HUES6 (cell line): ENCODE measurements around the gene CETN2.
"Not testable (repeated sequence)": the region's sequence is repeated elsewhere in the genome, so short reads cannot be mapped to it uniquely, and the experiment has no call there.

Experiments used
- H3K27ac ChIP-seq: 2 replicates; pipeline ENCODE4 v1.7.0; 2013; ENCODE audit warnings: low read depth, mild to moderate bottlenecking, low read length, inconsistent platforms
- H3K27me3 ChIP-seq: 2 replicates; pipeline ENCODE4 v1.6.1; 2013; ENCODE audit warnings: low read length; ENCODE audit not compliant: control insufficient read depth, insufficient read depth
- H3K36me3 ChIP-seq: 2 replicates; pipeline ENCODE4 v1.6.1; 2013; ENCODE audit warnings: low read length; ENCODE audit not compliant: control insufficient read depth, insufficient read depth
- H3K4me1 ChIP-seq: 2 replicates; pipeline ENCODE4 v1.6.1; 2013; ENCODE audit warnings: low read length; ENCODE audit not compliant: control insufficient read depth, insufficient read depth
- H3K4me3 ChIP-seq: 2 replicates; pipeline ENCODE4 v1.5.1; 2013; ENCODE audit warnings: low read depth, low read length
- H3K9ac ChIP-seq: one replicate; pipeline ENCODE4 v1.6.1; 2013; ENCODE audit warnings: mild to moderate bottlenecking, low read length
- H3K9me3 ChIP-seq: 2 replicates; pipeline ENCODE4 v1.6.1; 2013; ENCODE audit warnings: low read depth, low read length; ENCODE audit not compliant: control insufficient read depth, insufficient read depth

CETN2 gene

DNA sequence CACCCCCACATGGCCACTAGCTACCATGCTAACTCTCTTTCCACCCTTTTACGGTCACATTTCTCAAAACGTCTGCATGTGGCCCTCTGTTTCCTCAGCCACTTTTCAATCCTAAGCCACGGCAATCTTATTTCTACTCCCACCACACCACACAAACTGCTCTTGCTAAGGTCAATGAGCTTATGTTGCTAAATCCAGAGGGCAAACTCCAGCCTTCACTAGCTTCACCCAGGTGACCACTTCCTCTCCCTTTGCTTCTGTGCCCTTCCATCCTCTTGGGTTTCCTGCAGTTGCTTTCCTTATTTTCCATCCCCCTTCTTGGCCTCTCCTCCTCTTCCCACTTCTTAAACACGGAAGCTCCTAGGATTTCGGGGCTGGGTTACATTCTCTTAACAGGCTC lies 16.5 kb downstream of the CETN2 start:
- Histone ChIP-seq H3K4me1 (peaks cover 4% of the 10 kb centered on the region; the same call in 1 of the 2 replicates), H3K9me3 (no peaks in the 10 kb centered on the region; the same call in 1 of the 2 replicates), H3K27ac (no peak overlapping the region), H3K36me3 (no peaks in the 10 kb centered on the region), H3K9ac (no peak overlapping the region), H3K4me3 (no peak overlapping the region), H3K27me3 (peaks cover 3% of the 10 kb centered on the region; the same call in 1 of the 2 replicates)

DNA sequence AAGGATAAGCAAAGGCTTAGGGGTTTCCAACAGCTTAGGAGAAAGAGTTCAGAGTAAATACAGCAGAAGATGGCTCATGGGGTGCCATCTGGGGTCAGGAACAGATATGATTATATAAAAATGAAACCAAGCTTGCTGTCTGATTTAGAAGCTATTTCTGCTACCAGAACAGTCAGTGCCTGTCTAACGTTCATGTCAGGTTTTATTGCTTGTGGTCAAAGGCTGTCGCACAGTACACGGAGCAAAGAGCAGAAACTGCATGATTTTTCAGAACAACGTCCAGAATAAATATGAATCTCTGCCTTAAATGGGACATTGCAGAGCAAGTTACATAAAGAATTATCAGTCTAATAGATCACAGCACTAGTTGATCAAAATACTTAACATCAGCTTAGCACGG lies 17.4 kb downstream of the CETN2 start:
- Histone ChIP-seq H3K27ac (no peak overlapping the region), H3K9me3 (no peaks in the 10 kb centered on the region; the same call in 1 of the 2 replicates), H3K9ac (no peak overlapping the region), H3K4me3 (no peak overlapping the region), H3K27me3 (peaks cover 3% of the 10 kb centered on the region; the same call in 1 of the 2 replicates), H3K4me1 (peaks cover 4% of the 10 kb centered on the region; the same call in 1 of the 2 replicates), H3K36me3 (no peaks in the 10 kb centered on the region)

DNA sequence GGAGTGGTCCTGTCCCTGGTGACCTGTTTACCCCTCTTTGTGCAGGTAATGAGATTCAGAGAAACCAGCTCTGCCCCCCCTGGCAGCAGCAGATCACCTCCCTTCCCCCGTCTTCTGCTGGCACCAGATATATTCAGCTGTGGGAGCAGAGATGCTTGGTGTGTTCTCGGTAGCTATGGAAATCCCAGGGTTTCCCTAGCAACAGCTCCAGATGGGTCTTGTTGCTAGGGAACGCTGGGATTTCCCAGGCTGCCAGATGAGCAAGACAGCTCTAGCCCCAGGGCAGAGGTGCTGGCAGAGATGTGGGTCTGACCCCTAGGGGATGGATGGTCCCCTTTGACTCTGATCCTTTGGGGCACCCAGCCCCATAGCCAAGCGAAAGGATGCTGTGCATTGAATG lies 20.2 kb downstream of the CETN2 start:
- Histone ChIP-seq H3K4me1 (no peaks in the 10 kb centered on the region), H3K9me3 (peaks cover 6% of the 10 kb centered on the region; the same call in 1 of the 2 replicates), H3K4me3 (no peak overlapping the region), H3K9ac (no peak overlapping the region), H3K36me3 (no peaks in the 10 kb centered on the region), H3K27ac (no peak overlapping the region), H3K27me3 (peaks cover 3% of the 10 kb centered on the region; the same call in 1 of the 2 replicates)

DNA sequence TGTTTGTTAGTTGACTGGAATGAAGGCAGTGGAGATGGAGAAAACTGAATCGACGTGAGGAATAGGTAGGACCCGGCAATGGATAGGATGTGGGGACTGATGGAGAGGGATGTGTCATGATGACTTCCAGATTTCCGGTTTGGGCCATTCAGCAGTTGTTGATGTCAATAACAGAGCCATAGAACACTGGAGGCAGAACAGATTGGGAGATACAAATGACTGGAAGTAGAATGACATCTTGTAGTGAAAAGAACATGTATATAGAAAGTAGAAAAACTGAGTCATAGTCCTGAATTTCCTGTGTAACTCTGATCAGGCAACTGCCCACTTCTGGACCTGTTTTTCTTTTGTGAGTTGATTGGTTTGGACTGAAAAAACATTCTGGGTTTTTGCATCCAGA lies 24.5 kb downstream of the CETN2 start:
- H3K27me3 ChIP-seq: peaks cover 3% of the 10 kb centered on the region; the same call in 1 of the 2 replicates
- no peak overlapping the region for H3K4me3 ChIP-seq
- H3K9ac ChIP-seq: no peak overlapping the region
- peaks cover 6% of the 10 kb centered on the region; the same call in 1 of the 2 replicates for H3K9me3 ChIP-seq
- no peaks in the 10 kb centered on the region for H3K4me1 ChIP-seq
- no peaks in the 10 kb centered on the region for H3K36me3 ChIP-seq
- H3K27ac ChIP-seq: no peak overlapping the region

GRCh38 chrX:152798945-152799344 lies 31.6 kb downstream of the CETN2 start:
- no peaks in the 10 kb centered on the region for H3K4me1 ChIP-seq
- H3K9ac ChIP-seq: no peak overlapping the region
- no peak overlapping the region for H3K4me3 ChIP-seq
- no peaks in the 10 kb centered on the region for H3K27me3 ChIP-seq
- no peaks in the 10 kb centered on the region for H3K36me3 ChIP-seq
- H3K9me3 ChIP-seq: peaks cover 6% of the 10 kb centered on the region; the same call in 1 of the 2 replicates
- no peak overlapping the region for H3K27ac ChIP-seq

GRCh38 chrX:152787062-152787461 lies 43.5 kb downstream of the CETN2 start:
- not testable (repeated sequence) for H3K27ac ChIP-seq, H3K27me3 ChIP-seq, H3K36me3 ChIP-seq, H3K9me3 ChIP-seq, H3K4me1 ChIP-seq, H3K4me3 ChIP-seq, H3K9ac ChIP-seq
